ENCODE measurements around the gene RASSF10. TPM values are rescaled to one million over a fixed set of nuclear protein-coding genes. Genes with fewer than 3 reads are reported as not detected.

RASSF10 gene
- total RNA-seq, 1 experiment from 2014 or later, result not detected

DNA sequence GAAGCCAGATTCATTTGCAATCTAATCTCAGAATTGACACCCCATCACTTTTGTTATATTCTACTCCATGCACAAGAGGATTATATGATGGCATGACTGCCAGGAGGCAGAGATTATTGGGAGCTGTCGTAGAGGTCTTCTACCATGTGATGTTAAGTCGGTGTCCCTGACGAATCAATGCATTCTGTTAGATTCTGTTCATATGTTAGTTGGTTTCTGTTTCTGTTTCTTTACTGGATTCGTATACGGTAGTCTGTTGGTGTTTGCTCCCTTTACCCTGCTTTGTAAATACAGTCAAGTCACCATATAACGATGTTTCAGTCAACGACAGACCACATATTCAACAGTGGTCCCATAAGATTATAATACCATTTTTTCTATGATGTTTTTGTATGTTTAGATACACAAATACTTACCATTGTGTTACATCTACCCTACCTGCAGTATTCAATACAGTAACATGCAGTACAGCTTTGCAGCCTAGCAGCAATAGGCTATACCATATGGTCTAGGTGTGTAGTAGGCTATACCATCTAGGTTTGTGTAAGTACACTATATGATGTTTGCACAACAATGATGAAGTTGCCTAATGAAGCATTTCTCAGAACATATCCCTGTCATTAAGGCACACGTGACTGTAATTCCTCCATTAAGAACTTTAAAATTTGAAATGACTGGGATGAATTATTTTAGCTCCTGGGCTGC lies 22.8 kb upstream of the RASSF10 start:
- Mint-ChIP-seq H3K4me3 (ENCODE audit: unreplicated experiment) (no peak overlapping the region), H3K4me1 (ENCODE audit: insufficient read depth, unreplicated experiment) (no peaks in the 10 kb centered on the region), H3K36me3 (ENCODE audit: insufficient read depth, unreplicated experiment) (no peaks in the 10 kb centered on the region), H3K9me3 (ENCODE audit: unreplicated experiment) (no peaks in the 10 kb centered on the region), H3K27me3 (ENCODE audit: insufficient read depth, unreplicated experiment) (no peaks in the 10 kb centered on the region), H3K27ac (ENCODE audit: low read depth, unreplicated experiment) (no peak overlapping the region)
- no TSS peak for BruUV-seq (replicated peaks)
- no peak for TF ChIP-seq CTCF (IDR thresholded peaks at IDR 0.05; ENCODE audit: unreplicated experiment)
- no peak for DNase-seq (ENCODE audit: unreplicated experiment)
- POLR2A ChIA-PET, result no interaction called here
- CTCF ChIA-PET, result interaction anchor here (0.6 kb wide), 1 partner anchor 667 kb away, joined by 3 read pairs; no protein-coding TSS in a partner anchor
- intact Hi-C loops (cut with micrococcal nuclease), result no loop called here

DNA sequence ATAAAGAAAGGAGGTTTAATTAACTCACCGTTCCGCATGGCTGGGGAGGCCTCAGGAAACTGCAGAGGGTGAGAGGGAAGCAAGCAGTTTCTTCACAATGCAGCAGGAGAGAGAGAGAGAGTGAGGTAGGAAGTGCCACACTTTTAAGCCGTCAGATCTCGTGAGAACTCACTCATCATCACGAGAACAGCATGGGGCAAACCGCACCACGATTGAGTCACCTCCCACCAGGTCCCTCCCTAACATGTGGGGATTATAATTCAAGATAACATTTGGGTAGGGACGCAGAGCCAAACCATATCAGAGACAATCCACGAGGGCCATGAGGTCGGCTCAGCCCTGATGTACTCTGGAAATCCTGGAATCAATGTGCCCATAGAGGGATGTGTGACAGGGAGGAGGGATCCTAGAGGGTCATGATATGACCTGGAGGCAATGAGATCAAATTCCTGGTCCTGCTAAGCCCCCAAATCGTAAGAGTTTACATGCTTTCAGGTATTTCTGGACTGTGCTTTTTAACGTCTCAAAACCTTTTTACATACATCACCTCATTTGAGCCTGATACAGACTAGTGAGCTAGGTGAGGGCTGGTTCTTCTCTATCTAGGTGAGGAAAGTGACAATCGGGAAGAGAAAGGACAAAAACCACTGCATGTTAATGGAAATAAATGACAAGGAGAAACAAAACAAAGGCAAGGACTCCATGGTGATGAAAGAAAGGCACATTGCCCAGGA lies 19.5 kb upstream of the RASSF10 start:
- TF ChIP-seq CTCF (IDR thresholded peaks at IDR 0.05; ENCODE audit: unreplicated experiment), result no peak
- CTCF ChIA-PET, result no interaction called here
- no peaks in the 10 kb centered on the region for H3K9me3 Mint-ChIP-seq (ENCODE audit: unreplicated experiment)
- intact Hi-C loops (cut with micrococcal nuclease), result no loop called here
- POLR2A ChIA-PET, result no interaction called here
- no peaks in the 10 kb centered on the region for H3K36me3 Mint-ChIP-seq (ENCODE audit: insufficient read depth, unreplicated experiment)
- H3K4me3 Mint-ChIP-seq (ENCODE audit: unreplicated experiment), result no peak overlapping the region
- BruUV-seq (replicated peaks), result no TSS peak
- no peak for DNase-seq (ENCODE audit: unreplicated experiment)
- H3K27me3 Mint-ChIP-seq (ENCODE audit: insufficient read depth, unreplicated experiment), result no peaks in the 10 kb centered on the region
- no peak overlapping the region for H3K27ac Mint-ChIP-seq (ENCODE audit: low read depth, unreplicated experiment)
- H3K4me1 Mint-ChIP-seq (ENCODE audit: insufficient read depth, unreplicated experiment), result no peaks in the 10 kb centered on the region

GRCh38 chr11:12990162-12990480 lies 19.0 kb upstream of the RASSF10 start:
- ChIA-PET CTCF (no interaction called here), POLR2A (interaction anchor here (0.7 kb wide), 1 partner anchor 334 kb away, joined by 3 read pairs; no protein-coding TSS in a partner anchor)
- intact Hi-C loops (cut with micrococcal nuclease), result no loop called here
- Mint-ChIP-seq H3K4me1 (ENCODE audit: insufficient read depth, unreplicated experiment) (no peaks in the 10 kb centered on the region), H3K27me3 (ENCODE audit: insufficient read depth, unreplicated experiment) (no peaks in the 10 kb centered on the region), H3K4me3 (ENCODE audit: unreplicated experiment) (no peak overlapping the region), H3K36me3 (ENCODE audit: insufficient read depth, unreplicated experiment) (no peaks in the 10 kb centered on the region), H3K27ac (ENCODE audit: low read depth, unreplicated experiment) (no peak overlapping the region), H3K9me3 (ENCODE audit: unreplicated experiment) (no peaks in the 10 kb centered on the region)
- TF ChIP-seq CTCF (IDR thresholded peaks at IDR 0.05; ENCODE audit: unreplicated experiment), result no peak
- no peak for DNase-seq (ENCODE audit: unreplicated experiment)
- BruUV-seq (replicated peaks), result no TSS peak

DNA sequence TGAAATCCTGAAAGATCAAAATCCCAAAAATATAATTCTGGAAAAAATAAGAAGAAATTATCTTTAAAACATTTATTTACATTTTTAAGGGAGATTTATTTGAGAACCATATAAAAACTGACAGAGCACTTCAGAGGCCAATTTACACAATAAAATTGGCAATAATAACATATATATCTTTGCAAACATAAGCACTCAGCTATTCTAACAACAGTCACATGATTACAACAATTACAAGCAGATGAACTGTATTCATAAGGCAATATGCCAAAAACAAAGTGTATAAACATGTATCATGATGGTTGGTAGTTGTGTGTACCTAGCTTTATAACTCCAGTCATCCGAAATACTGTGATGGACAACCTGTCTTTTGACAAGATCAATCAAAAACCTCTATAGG lies 17.7 kb upstream of the RASSF10 start:
- H3K4me1 Mint-ChIP-seq (ENCODE audit: insufficient read depth, unreplicated experiment), result no peaks in the 10 kb centered on the region
- H3K27me3 Mint-ChIP-seq (ENCODE audit: insufficient read depth, unreplicated experiment), result no peaks in the 10 kb centered on the region
- TF ChIP-seq CTCF (IDR thresholded peaks at IDR 0.05; ENCODE audit: unreplicated experiment), result no peak
- no peak overlapping the region for H3K27ac Mint-ChIP-seq (ENCODE audit: low read depth, unreplicated experiment)
- no peak for DNase-seq (ENCODE audit: unreplicated experiment)
- BruUV-seq (replicated peaks), result no TSS peak
- no peaks in the 10 kb centered on the region for H3K9me3 Mint-ChIP-seq (ENCODE audit: unreplicated experiment)
- no peak overlapping the region for H3K4me3 Mint-ChIP-seq (ENCODE audit: unreplicated experiment)
- POLR2A ChIA-PET, result no interaction called here
- intact Hi-C loops (cut with micrococcal nuclease), result no loop called here
- H3K36me3 Mint-ChIP-seq (ENCODE audit: insufficient read depth, unreplicated experiment), result no peaks in the 10 kb centered on the region
- CTCF ChIA-PET, result no interaction called here

Data from MCF 10A (cell line).